HG03432 (cell line): ENCODE measurements around the gene KIF5B.
"Not testable (repeated sequence)": the region's sequence is repeated elsewhere in the genome, so short reads cannot be mapped to it uniquely, and the experiment has no call there.

Experiments
- ATAC-seq: cut with Tn5 transposase; IDR thresholded peaks from one replicate; pipeline ENCODE4 v1.9.1; 2021; ENCODE audit warnings: mild to moderate bottlenecking, moderate library complexity; ENCODE audit not compliant: unreplicated experiment

Gene KIF5B

GRCh38 chr10:32056136-32057035, at the start of gene KIF5B:
Gene KIF5B (minus strand): TSS chr10:32056425. CDS start chr10:32055973, 452 bp downstream.
- ATAC-seq: peak; percentile 88

DNA sequence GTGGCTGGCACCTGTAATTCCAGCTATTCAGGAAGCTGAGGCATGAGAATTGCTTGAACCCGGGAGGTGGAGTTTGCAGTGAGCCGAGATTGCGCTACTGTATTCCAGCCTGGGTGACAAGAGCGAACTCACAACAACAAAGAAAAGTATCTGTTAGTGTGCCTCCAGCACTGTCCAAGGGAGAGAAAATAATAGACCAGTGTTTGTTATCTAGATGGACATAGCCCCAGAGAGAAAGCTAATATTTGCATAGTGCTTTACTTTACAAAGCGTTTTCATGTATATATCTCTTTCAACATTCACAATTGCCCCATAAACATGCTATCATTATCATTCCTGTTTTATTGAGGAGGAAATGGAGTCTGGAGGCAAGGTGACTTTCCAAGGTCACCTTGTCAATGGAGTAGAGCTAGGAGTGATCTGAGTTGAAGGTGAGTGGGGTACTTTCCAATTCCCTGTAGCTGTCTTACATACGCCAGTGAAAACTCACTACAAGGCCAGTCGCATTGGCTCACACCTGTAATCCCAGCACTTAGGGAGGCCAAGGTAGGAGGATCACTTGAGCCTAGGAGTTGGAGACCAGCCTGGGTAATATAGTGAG, 49.7 kb upstream of the KIF5B start:
- ATAC-seq: no peak

DNA sequence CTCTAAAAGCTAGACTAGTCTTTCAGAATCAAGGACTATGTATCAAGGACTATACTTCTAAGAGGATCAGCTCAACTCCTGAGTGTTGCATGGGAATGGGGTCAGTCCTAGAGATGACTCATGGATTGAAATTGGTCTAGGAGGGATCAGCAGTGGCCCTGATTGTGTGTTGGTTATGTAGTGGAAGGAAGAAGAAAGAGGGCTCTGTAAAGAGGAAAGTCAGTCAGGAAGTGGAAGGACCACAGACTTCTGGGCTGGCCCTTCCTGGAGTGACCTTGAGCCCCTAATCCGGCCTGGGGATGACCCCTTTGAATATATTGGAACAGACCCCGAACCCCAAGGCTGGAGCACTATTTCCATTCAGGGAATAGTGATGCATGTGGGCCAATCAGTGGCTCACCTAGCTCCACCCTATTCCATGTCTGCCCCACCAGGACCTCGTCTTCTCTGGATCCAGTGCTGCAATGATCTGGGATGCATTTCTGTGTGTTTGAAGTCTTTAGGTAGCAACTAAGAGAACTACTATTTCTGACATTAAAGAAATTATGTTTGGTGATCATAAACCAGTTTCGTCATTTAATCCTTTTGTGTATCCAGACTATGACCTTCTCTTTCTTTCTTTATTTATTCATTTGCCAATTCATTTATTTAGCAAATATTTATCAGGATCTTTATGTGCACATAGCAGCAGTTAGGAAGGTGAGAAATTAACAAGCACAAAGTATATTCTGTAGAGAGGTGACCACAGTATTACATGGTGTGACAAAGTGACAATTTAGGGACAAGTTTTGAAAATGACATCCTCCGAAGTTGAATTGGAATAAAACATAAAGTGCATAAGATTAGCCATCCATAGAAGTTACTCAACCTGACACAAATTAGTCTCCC, 48.6 kb upstream of the KIF5B start:
- ATAC-seq: no peak

DNA sequence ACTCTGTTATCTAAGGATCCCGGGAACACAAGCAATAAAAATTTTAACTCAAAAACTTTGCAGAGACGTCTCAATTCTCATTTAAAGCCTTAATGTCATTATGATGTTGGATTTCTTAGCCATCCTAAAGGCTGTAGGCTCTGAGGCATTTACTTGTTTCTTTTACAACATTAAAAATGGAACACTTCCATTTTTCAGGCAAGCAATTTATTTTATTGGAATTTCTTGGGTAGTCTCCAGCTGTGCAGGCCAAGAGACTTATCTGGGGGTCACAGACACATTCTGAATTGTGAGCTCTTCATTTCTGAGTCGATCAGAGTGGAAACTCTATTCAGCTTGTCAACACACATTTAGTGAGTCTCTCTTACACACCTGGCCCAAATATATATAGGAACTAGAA, 48.0 kb upstream of the KIF5B start:
- ATAC-seq: no peak

GRCh38 chr10:32103721-32104120, 47.5 kb upstream of the KIF5B start:
- ATAC-seq: no peak

DNA sequence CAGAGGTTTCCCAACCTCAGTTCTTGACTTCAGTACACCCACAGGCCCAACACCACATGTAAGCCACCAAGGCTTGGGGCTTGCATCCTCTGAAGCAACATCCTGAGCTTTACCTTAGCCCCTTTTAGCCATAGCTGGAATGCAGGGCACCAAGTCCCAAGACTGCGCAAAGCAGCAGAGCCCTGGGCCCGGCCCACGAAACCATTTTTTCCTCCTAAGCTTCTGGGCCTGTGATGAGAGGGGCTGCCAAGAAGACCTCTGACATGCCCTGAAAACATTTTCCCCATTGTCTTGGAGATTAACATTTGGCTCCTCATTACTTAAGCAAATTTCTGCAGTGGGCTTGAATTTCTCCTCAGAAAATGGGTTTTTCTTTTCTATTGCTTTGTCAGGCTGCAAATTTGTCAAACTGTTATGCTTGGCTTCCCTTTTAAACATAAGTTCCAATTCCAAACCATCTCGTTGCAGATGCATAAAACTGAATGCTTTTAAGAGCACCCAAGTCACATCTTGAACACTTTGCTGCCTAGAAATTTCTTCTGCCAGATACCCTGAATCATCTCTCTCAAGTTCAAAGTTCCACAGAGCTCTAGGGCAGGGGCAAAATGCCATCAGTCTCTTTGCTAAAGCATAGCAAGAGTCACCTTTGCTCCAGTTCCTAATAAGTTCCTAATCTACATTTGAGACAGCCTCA, 42.5 kb upstream of the KIF5B start:
- ATAC-seq: not testable (repeated sequence)

DNA sequence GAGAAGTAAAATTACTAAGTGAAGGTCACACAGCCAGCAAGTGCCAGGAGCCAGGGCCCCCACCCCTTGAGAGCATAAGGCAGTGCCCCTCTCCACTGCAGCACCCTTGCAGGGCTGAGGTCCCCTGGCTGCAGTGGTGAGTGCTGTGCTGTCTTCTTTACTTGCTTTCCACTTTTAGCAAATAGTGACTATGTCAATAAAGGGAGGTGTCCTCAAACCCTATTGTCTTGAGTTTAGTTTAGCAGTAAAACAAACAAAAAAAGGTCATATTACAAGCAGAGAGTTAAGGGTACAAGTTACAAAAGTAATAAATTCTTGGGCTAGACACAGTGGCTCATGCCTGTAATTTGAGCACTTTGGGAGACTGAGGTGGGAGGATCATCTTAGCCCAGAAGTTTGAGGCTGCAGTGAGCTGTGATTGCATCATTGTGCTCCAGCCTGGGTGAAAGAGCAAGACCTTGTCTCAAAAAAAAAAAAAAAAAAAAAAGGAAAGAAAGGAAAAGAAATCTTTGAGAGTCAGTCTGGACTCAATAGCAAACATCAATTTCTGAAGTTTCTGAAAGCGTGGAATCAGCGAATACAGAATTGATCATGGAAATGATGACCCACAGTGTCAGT, 39.0 kb upstream of the KIF5B start:
- ATAC-seq: no peak

DNA sequence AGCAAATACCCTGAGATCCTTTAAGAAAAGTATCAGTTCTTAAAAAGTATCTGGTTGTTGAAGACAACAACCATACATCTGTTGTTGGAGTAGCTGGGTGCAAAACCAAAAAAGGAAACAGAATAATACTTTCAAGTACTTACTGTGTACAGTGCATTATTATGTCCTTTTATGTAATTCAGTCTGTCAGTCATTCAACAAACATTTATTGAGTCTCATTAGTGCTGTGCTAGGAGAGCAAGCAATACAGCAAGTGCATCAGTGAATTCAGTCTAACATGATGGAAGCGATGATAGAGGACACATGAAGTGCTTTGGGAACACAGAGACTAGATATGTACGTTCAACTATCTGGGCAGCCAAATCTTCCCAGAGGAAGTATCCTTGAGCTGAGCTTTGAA, 37.4 kb upstream of the KIF5B start:
- ATAC-seq: no peak

GRCh38 chr10:32091046-32091445, 34.8 kb upstream of the KIF5B start:
- no peak for ATAC-seq

- no peak for ATAC-seq
Measured at GRCh38 chr10:32084185-32084851, 28.1 kb upstream of the KIF5B start.

DNA sequence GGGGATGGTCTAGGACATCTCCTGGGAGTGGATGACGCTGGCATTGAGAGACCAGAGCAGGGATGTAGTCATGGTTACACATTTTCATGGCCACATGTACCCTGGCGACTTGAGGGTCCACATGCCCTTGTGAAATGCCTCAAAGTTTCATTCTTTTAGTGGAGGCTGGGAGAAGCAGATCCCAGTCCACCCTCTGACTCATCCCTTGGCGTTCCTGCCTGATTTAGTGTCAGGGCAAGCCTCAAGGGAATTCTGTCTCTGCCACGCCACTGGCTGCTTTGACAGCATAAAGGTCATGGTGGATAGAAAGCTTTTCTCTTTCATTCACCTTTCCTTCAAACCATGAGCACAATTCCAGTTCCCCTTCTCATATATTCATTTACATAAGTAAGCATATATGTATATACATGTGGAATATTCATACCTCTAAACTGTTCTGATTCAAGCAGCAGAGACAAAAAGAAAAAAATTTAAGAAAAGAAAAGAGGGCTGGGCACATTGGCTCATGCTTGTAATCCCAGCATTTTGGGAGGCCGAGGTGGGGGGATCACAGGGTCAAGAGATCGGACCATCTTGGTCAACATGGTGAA, 21.8 kb upstream of the KIF5B start:
- ATAC-seq: no peak

GRCh38 chr10:32073659-32074058, 17.4 kb upstream of the KIF5B start:
- no peak for ATAC-seq

- no peak for ATAC-seq
Measured at GRCh38 chr10:32073128-32073527, 16.9 kb upstream of the KIF5B start.

DNA sequence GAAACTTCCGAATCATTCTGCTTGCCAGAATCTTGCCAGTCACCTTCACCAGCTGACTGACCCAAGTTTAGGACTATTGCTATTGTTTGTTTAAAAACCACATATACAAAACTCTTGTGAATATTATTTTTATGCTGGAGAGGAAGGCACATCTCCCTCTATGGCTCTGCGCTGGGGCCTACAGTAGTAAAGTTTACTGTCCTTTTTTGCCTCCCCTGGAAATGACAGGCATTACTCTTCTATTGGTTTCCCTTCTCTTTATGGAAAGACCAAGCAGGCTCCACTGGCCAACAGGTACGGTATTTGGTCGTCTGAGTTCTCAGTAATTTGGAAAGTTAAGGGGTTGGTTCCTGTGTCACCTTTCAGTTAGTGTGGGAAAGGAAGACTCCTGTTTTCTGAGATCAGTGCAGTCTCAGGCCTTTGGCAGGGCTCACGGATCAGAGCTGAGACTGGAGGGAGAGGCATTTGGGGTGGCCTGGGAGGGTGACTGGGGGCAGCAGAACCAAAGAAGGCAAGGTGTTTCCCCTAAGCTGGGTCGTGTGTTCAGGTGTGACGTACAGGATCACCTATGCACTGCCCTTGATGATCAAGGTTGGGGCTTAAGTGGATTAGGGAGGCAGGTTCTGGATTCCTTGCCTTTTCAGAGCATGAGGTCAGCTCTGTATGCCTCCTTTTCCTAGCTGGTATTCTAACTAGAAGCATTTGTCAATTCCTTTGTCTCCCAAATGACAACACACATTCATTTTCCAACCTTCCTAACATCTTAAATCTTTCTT, 16.0 kb upstream of the KIF5B start:
- ATAC-seq: no peak

DNA sequence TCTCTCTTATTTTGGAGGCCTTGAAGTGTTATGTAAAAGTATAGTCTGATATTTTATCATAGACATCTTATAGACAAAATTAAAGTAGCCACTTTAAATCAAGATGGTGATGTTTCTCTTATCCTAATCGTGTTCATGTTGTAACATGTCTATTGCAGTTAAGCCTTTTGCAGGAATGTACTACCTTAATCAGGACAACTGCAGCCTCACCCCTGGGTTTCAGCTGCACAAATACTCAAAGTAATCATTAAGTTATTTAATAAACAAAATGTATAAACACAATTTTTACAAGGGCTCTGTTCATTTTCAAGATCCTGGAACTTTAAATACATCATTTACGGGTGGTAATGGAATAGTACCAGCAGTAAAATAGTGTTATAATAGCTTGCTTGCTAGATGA, 14.4 kb upstream of the KIF5B start:
- no peak for ATAC-seq

GRCh38 chr10:32068569-32068968, 12.3 kb upstream of the KIF5B start:
- no peak for ATAC-seq

GRCh38 chr10:32067931-32068330, 11.7 kb upstream of the KIF5B start:
- not testable (repeated sequence) for ATAC-seq

DNA sequence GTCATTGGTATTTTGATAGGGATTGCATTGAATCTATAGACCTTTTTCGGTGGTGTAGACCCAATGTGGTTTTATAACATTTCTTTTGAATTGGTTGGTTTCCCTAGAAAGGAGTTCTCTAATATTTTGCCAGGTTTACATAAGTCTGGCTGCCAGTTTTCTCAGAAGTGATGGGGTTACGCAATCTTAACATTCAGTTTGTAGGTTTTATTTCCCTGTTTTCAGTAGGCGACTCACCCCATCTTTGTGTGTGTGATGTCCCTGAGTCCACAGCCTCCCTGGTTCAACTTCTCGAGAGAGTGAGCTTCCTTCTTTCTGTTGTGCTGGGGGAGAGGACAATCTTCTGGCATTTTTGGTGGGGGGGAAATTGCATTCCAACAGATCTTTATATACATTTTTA, 9.6 kb upstream of the KIF5B start:
- ATAC-seq: no peak

GRCh38 chr10:32061440-32061839, 5.2 kb upstream of the KIF5B start:
- ATAC-seq: no peak
